ENCODE results near the gene VAV3. TPM values are rescaled to one million over a fixed set of nuclear protein-coding genes. Genes with fewer than 3 reads are reported as not detected.
"Not testable (repeated sequence)": the region's sequence is repeated elsewhere in the genome, so short reads cannot be mapped to it uniquely, and the experiment has no call there.

Gene VAV3
- polyA plus RNA-seq, 1 experiment: not detected

GRCh38 chr1:107727866-107728265 lies 237.1 kb downstream of the VAV3 start:
- DNase-seq (ENCODE audit: low read depth): no peak
- CTCF ChIA-PET: no interaction called here
- H3K27me3 ChIP-seq (ENCODE audit: control insufficient read depth, insufficient read depth, low read length): no peaks in the 10 kb centered on the region
- no peak for TF ChIP-seq CTCF (IDR thresholded peaks at IDR 0.05; ENCODE audit: insufficient read depth, low read depth, low read length)
- no peak overlapping the region for H3K4me3 ChIP-seq (ENCODE audit: low read depth, low read length)
- H3K36me3 ChIP-seq (ENCODE audit: control insufficient read depth, insufficient read depth, low read length): no peaks in the 10 kb centered on the region
- POLR2A ChIA-PET: no interaction called here

- ChIA-PET CTCF (no interaction called here), POLR2A (no interaction called here)
- no peak for TF ChIP-seq CTCF (IDR thresholded peaks at IDR 0.05; ENCODE audit: insufficient read depth, low read depth, low read length)
- no peaks in the 10 kb centered on the region for H3K36me3 ChIP-seq (ENCODE audit: control insufficient read depth, insufficient read depth, low read length)
- no peak overlapping the region for H3K4me3 ChIP-seq (ENCODE audit: low read depth, low read length)
- no peaks in the 10 kb centered on the region for H3K27me3 ChIP-seq (ENCODE audit: control insufficient read depth, insufficient read depth, low read length)
- no peak for DNase-seq (ENCODE audit: low read depth)
Measured at GRCh38 chr1:107726860-107727259, 238.1 kb downstream of the VAV3 start.

GRCh38 chr1:107724648-107725047 lies 240.3 kb downstream of the VAV3 start:
- Histone ChIP-seq H3K4me3 (ENCODE audit: low read depth, low read length) (no peak overlapping the region), H3K27me3 (ENCODE audit: control insufficient read depth, insufficient read depth, low read length) (no peaks in the 10 kb centered on the region), H3K36me3 (ENCODE audit: control insufficient read depth, insufficient read depth, low read length) (no peaks in the 10 kb centered on the region)
- ChIA-PET POLR2A (no interaction called here), CTCF (no interaction called here)
- DNase-seq (ENCODE audit: low read depth): no peak
- TF ChIP-seq CTCF (IDR thresholded peaks at IDR 0.05; ENCODE audit: insufficient read depth, low read depth, low read length): no peak

- CTCF ChIA-PET; H3K36me3 ChIP-seq (ENCODE audit: control insufficient read depth, insufficient read depth, low read length); POLR2A ChIA-PET; H3K4me3 ChIP-seq (ENCODE audit: low read depth, low read length); DNase-seq (ENCODE audit: low read depth); H3K27me3 ChIP-seq (ENCODE audit: control insufficient read depth, insufficient read depth, low read length): not testable (repeated sequence)
Measured at GRCh38 chr1:107720210-107720609, 244.8 kb downstream of the VAV3 start.

GRCh38 chr1:107710005-107710404 lies 255.0 kb downstream of the VAV3 start:
- Histone ChIP-seq H3K36me3 (ENCODE audit: control insufficient read depth, insufficient read depth, low read length) (no peaks in the 10 kb centered on the region), H3K4me3 (ENCODE audit: low read depth, low read length) (no peak overlapping the region), H3K27me3 (ENCODE audit: control insufficient read depth, insufficient read depth, low read length) (no peaks in the 10 kb centered on the region)
- ChIA-PET POLR2A (no interaction called here), CTCF (no interaction called here)
- no peak for TF ChIP-seq CTCF (IDR thresholded peaks at IDR 0.05; ENCODE audit: insufficient read depth, low read depth, low read length)
- no peak for DNase-seq (ENCODE audit: low read depth)

GRCh38 chr1:107707111-107707510 lies 257.9 kb downstream of the VAV3 start:
- H3K27me3 ChIP-seq (ENCODE audit: control insufficient read depth, insufficient read depth, low read length): no peaks in the 10 kb centered on the region
- H3K4me3 ChIP-seq (ENCODE audit: low read depth, low read length): no peak overlapping the region
- no peak for DNase-seq (ENCODE audit: low read depth)
- ChIA-PET POLR2A (no interaction called here), CTCF (no interaction called here)
- H3K36me3 ChIP-seq (ENCODE audit: control insufficient read depth, insufficient read depth, low read length): no peaks in the 10 kb centered on the region
- TF ChIP-seq CTCF (IDR thresholded peaks at IDR 0.05; ENCODE audit: insufficient read depth, low read depth, low read length): no peak

Measured in BJ (cell line).